PC-3 (cell line): ENCODE data around the gene KCNB1. TPM values are rescaled to one million over a fixed set of nuclear protein-coding genes. Genes with fewer than 3 reads are reported as not detected.

Experiments
- ATAC-seq: fragments of 200-7000 bp; cut with Tn5 transposase; 2 replicates; pipeline ENCODE4 v1.9.1; 2020; ENCODE audit warnings: mild to moderate bottlenecking, moderate library complexity
- BruUV-seq: library from RNA; stranded (reverse); fragments of 400-500 nt; replicated peaks from 2 replicates; lab custom pipeline; 2021; lab: Mats Ljungman, UMichigan
- CTCF ChIA-PET: fragments of 300-600 bp; sonication (Branson Sonifier 250); formaldehyde crosslinking; loops from one replicate; lab custom pipeline; 2022; ENCODE audit warnings: antibody characterized with exemption; lab: Charles Lee
- POLR2A ChIA-PET: fragments of 300-600 bp; sonication (Branson Sonifier 250); formaldehyde crosslinking; loops from one replicate; lab custom pipeline; 2022; ENCODE audit warnings: antibody characterized with exemption; ENCODE audit not compliant: unreplicated experiment; lab: Charles Lee
- DNase-seq: peaks from one replicate; pipeline ENCODE4 v3.0.0-alpha.2; 2015
- H2AFZ ChIP-seq: fragments of 300-600 bp; sonication (generic); 2 replicates; pipeline ENCODE4 v1.6.0; 2016; ENCODE audit warnings: antibody characterized with exemption, low read length
- H3F3A ChIP-seq: fragments of 300-600 bp; sonication (generic); one replicate; pipeline ENCODE4 v1.6.0; 2017; ENCODE audit warnings: antibody characterized with exemption, low read length, control low read depth, mild to moderate bottlenecking; ENCODE audit not compliant: unreplicated experiment
- H3K27ac ChIP-seq: fragments of 300-600 bp; sonication (generic); 2 replicates; pipeline ENCODE4 v1.5.1; 2016; ENCODE audit warnings: mild to moderate bottlenecking, low read length
- H3K27me3 ChIP-seq: fragments of 300-600 bp; sonication (generic); 2 replicates; pipeline ENCODE4 v1.6.1; 2016; ENCODE audit warnings: low read length, mixed read lengths
- H3K36me3 ChIP-seq: fragments of 300-600 bp; sonication (generic); 2 replicates; pipeline ENCODE4 v1.6.1; 2016; ENCODE audit warnings: low read depth, mixed run types, low read length, mixed read lengths
- H3K4me1 ChIP-seq: fragments of 300-600 bp; sonication (generic); 2 replicates; pipeline ENCODE4 v1.5.1; 2016; ENCODE audit warnings: low read length; ENCODE audit not compliant: insufficient read depth
- H3K4me2 ChIP-seq: fragments of 300-600 bp; sonication (generic); 2 replicates; pipeline ENCODE4 v1.6.0; 2016; ENCODE audit warnings: low read length
- H3K4me3 ChIP-seq: fragments of 300-600 bp; sonication (generic); 2 replicates; pipeline ENCODE4 v1.5.1; 2016; ENCODE audit warnings: mild to moderate bottlenecking, low read length, mixed read lengths
- H3K79me2 ChIP-seq: fragments of 300-600 bp; sonication (generic); 2 replicates; pipeline ENCODE4 v1.6.1; 2017; ENCODE audit warnings: low read length, mixed read lengths
- H3K9ac ChIP-seq: fragments of 300-600 bp; sonication (generic); 2 replicates; pipeline ENCODE4 v1.6.0; 2016; ENCODE audit warnings: mild to moderate bottlenecking, low read length
- H3K9me2 ChIP-seq: fragments of 300-600 bp; sonication (generic); replicated peaks from 2 replicates; pipeline ENCODE4 v1.6.1; 2016; ENCODE audit warnings: mixed run types, low read length, mixed read lengths
- H3K9me3 ChIP-seq: fragments of 300-600 bp; sonication (generic); 2 replicates; pipeline ENCODE4 v1.6.1; 2016; ENCODE audit warnings: low read length, mixed read lengths
- H4K20me1 ChIP-seq: fragments of 300-600 bp; sonication (generic); 2 replicates; pipeline ENCODE4 v1.6.1; 2016; ENCODE audit warnings: low read length, mixed read lengths
- CTCF ChIP-seq: fragments of 300-600 bp; sonication (generic); conservative IDR thresholded peaks from 2 replicates; pipeline ENCODE4 v1.5.1; 2017; ENCODE audit warnings: antibody characterized with exemption, low read depth, mild to moderate bottlenecking, low read length
- EZH2 ChIP-seq: fragments of 300-600 bp; sonication (generic); IDR thresholded peaks from one replicate; pipeline ENCODE4 v1.6.1; 2017; ENCODE audit warnings: antibody characterized with exemption, mild to moderate bottlenecking, low read length; ENCODE audit not compliant: unreplicated experiment
- EZH2phosphoT487 ChIP-seq: fragments of 300-600 bp; sonication (generic); IDR thresholded peaks from 2 replicates; pipeline ENCODE4 v1.6.1; 2018; ENCODE audit warnings: mild to moderate bottlenecking, antibody characterized with exemption, low read length, borderline replicate concordance
- intact Hi-C: fragments of 100-400 bp; cut with micrococcal nuclease; formaldehyde crosslinking; loops from 2 replicates; pipeline ENCODE4 v1.9.0; 2023
- total RNA-seq: library from RNA; depleted of rRNA; stranded (reverse); fragments of >200 nt; gene quantifications from 2 replicates; pipeline ENCODE4 v1.2.3, GENCODE V29; 2014

KCNB1 gene
- total RNA-seq, 1 experiment from 2014 or later: 0.04 TPM

GRCh38 chr20:49427751-49428518, 54.5 kb downstream of the KCNB1 start:
- DNase-seq (no peak), ATAC-seq (no peak)
- Histone ChIP-seq H2AFZ (no peak overlapping the region), H3K27ac (no peak overlapping the region), H4K20me1 (no peaks in the 10 kb centered on the region), H3K79me2 (no peaks in the 10 kb centered on the region), H3K4me3 (no peak overlapping the region), H3K4me2 (no peak overlapping the region), H3K9me2 (no peaks in the 10 kb centered on the region), H3K36me3 (no peaks in the 10 kb centered on the region), H3K9me3 (no peaks in the 10 kb centered on the region), H3K9ac (no peak overlapping the region), H3K27me3 (peaks cover 57% of the 10 kb centered on the region), H3K4me1 (no peaks in the 10 kb centered on the region), H3F3A (no peaks in the 10 kb centered on the region)
- POLR2A ChIA-PET: no interaction called here
- intact Hi-C loops: no loop called here
- CTCF ChIA-PET: no interaction called here
- BruUV-seq: no TSS peak
- TF ChIP-seq EZH2 (no peak), EZH2phosphoT487 (no peak), CTCF (no peak)

GRCh38 chr20:49426873-49427272, 55.6 kb downstream of the KCNB1 start:
- no peaks in the 10 kb centered on the region for H3F3A ChIP-seq
- H3K4me1 ChIP-seq: no peaks in the 10 kb centered on the region
- H4K20me1 ChIP-seq: no peaks in the 10 kb centered on the region
- BruUV-seq: no TSS peak
- H3K79me2 ChIP-seq: no peaks in the 10 kb centered on the region
- H3K27ac ChIP-seq: no peak overlapping the region
- peaks cover 54% of the 10 kb centered on the region for H3K27me3 ChIP-seq
- no peaks in the 10 kb centered on the region for H3K36me3 ChIP-seq
- TF ChIP-seq CTCF: no peak
- no peak for TF ChIP-seq EZH2phosphoT487
- no peak for TF ChIP-seq EZH2
- DNase-seq (no peak), ATAC-seq (no peak; the same call in 1 of the 2 replicates)
- H3K4me3 ChIP-seq: no peak overlapping the region
- H3K4me2 ChIP-seq: no peak overlapping the region
- ChIA-PET POLR2A (no interaction called here), CTCF (no interaction called here)
- H2AFZ ChIP-seq: no peak overlapping the region
- H3K9me3 ChIP-seq: no peaks in the 10 kb centered on the region
- no peak overlapping the region for H3K9ac ChIP-seq
- intact Hi-C loops: no loop called here
- H3K9me2 ChIP-seq: no peaks in the 10 kb centered on the region

- CTCF ChIA-PET: interaction anchor here (0.6 kb wide), 1 partner anchor 660 kb away, joined by 3 read pairs; no protein-coding TSS in a partner anchor
Observed at GRCh38 chr20:49426395-49426794, 56.1 kb downstream of the KCNB1 start.

More at GRCh38 chr20:49426395-49426794, 56.1 kb downstream of the KCNB1 start:
- Histone ChIP-seq H3K79me2 (no peaks in the 10 kb centered on the region), H3K9me3 (no peaks in the 10 kb centered on the region), H3K4me2 (no peak overlapping the region), H3K4me1 (no peaks in the 10 kb centered on the region), H3K27ac (no peak overlapping the region), H3K4me3 (no peak overlapping the region), H3F3A (no peaks in the 10 kb centered on the region), H3K9ac (no peak overlapping the region), H3K9me2 (no peaks in the 10 kb centered on the region), H2AFZ (no peak overlapping the region), H3K36me3 (no peaks in the 10 kb centered on the region), H3K27me3 (peaks cover 49% of the 10 kb centered on the region), H4K20me1 (no peaks in the 10 kb centered on the region)
- no peak for DNase-seq
- POLR2A ChIA-PET: no interaction called here
- no peak for TF ChIP-seq EZH2phosphoT487
- TF ChIP-seq EZH2: no peak
- no peak for TF ChIP-seq CTCF
- BruUV-seq: no TSS peak
- no peak for ATAC-seq
- intact Hi-C loops: no loop called here
